Panc1 (cell line): Measurements from ENCODE around the gene RBMS3. TPM values are rescaled to one million over a fixed set of nuclear protein-coding genes. Genes with fewer than 3 reads are reported as not detected.

Experiments
- ATAC-seq: fragments of 200-7000 bp; cut with Tn5 transposase; 2 replicates; pipeline ENCODE4 v1.9.1; 2020; ENCODE audit warnings: mild to moderate bottlenecking, moderate library complexity
- BruUV-seq: library from RNA; stranded (reverse); fragments of 400-500 nt; replicated peaks from 2 replicates; lab custom pipeline; 2021; lab: Mats Ljungman, UMichigan
- CTCF ChIA-PET: fragments of 300-600 bp; sonication (Branson Sonifier 250); formaldehyde crosslinking; loops from one replicate; lab custom pipeline; 2022; ENCODE audit warnings: antibody characterized with exemption; lab: Charles Lee
- POLR2A ChIA-PET: fragments of 300-600 bp; sonication (Branson Sonifier 250); formaldehyde crosslinking; loops from one replicate; lab custom pipeline; 2022; ENCODE audit warnings: antibody characterized with exemption; lab: Charles Lee
- DNase-seq: peaks from one replicate; pipeline ENCODE4 v3.0.0-alpha.2; 2010; ENCODE audit warnings: low read depth, low spot score
- H3K27ac ChIP-seq: 2 replicates; pipeline ENCODE4 v1.5.1; 2011; ENCODE audit warnings: mild to moderate bottlenecking, low read length, inconsistent platforms
- H3K27me3 ChIP-seq: fragments of 200-500 bp; sonication (Bioruptor generic); 2 replicates; pipeline ENCODE4 v1.6.0; 2014; ENCODE audit warnings: low read length, inconsistent platforms; ENCODE audit not compliant: control insufficient read depth, insufficient read depth
- H3K36me3 ChIP-seq: fragments of 200-500 bp; sonication (Bioruptor generic); 2 replicates; pipeline ENCODE4 v1.5.1; 2014; ENCODE audit warnings: inconsistent platforms, mild to moderate bottlenecking, low read length, moderate library complexity; ENCODE audit not compliant: control insufficient read depth, insufficient read depth
- H3K4me1 ChIP-seq: 2 replicates; pipeline ENCODE4 v1.5.1; 2011; ENCODE audit warnings: inconsistent platforms, mild to moderate bottlenecking, low read length, moderate library complexity; ENCODE audit not compliant: control insufficient read depth, insufficient read depth
- H3K4me3 ChIP-seq, 2 experiments: 2 replicates each; pipeline ENCODE4 v1.5.1; 2011 to 2012; ENCODE audit warnings: low read depth in 2 of 2, low read length in 2 of 2, mild to moderate bottlenecking in 2 of 2, inconsistent platforms in 1 of 2, moderate library complexity in 1 of 2
- H3K9me3 ChIP-seq: fragments of 200-500 bp; sonication (Bioruptor generic); 2 replicates; pipeline ENCODE4 v1.5.1; 2014; ENCODE audit warnings: low read depth, mild to moderate bottlenecking, inconsistent platforms, low read length, moderate library complexity; ENCODE audit not compliant: control insufficient read depth, insufficient read depth
- CTCF ChIP-seq: fragments of 450-650 bp; IDR thresholded peaks from 2 replicates; pipeline ENCODE4 v1.5.1; 2017; ENCODE audit warnings: mild to moderate bottlenecking
- POLR2AphosphoS5 ChIP-seq: IDR thresholded peaks from 2 replicates; pipeline ENCODE4 v1.6.1; 2012; ENCODE audit warnings: mild to moderate bottlenecking, low read depth, low read length, moderate library complexity
- REST ChIP-seq, 2 experiments: IDR thresholded peaks; 2 replicates each; pipeline ENCODE4 v1.6.1; 2011 to 2012; ENCODE audit warnings: low read depth in 2 of 2, control low read depth in 1 of 2, low read length in 1 of 2, mild to moderate bottlenecking in 1 of 2, moderate library complexity in 1 of 2; ENCODE audit not compliant: insufficient read depth in 1 of 2
- SIN3A ChIP-seq: IDR thresholded peaks from 2 replicates; pipeline ENCODE4 v1.6.1; 2012; ENCODE audit warnings: low read depth, mild to moderate bottlenecking, low read length, moderate library complexity, borderline replicate concordance; ENCODE audit not compliant: insufficient read depth
- TCF7L2 ChIP-seq: IDR thresholded peaks from 2 replicates; pipeline ENCODE4 v1.6.1; 2011; ENCODE audit warnings: mild to moderate bottlenecking, low read depth, low read length, inconsistent platforms
- in situ Hi-C: cut with HindIII; loops from 2 replicates; pipeline ENCODE4 v1.10.0; 2016; ENCODE audit warnings: low sequenced_read_pairs, low pct_unique_long_range_greater_than_20kb
- intact Hi-C: fragments of 100-400 bp; cut with micrococcal nuclease; formaldehyde crosslinking; loops from one replicate; pipeline ENCODE4 v1.10.0; 2022; ENCODE audit not compliant: unreplicated experiment
- total RNA-seq: library from RNA; stranded (reverse); gene quantifications from one replicate; pipeline ENCODE4 v1.2.1, GENCODE V29; 2021; ENCODE audit not compliant: unreplicated experiment

Gene RBMS3
- total RNA-seq, 1 experiment from 2014 or later: 1.1 TPM

GRCh38 chr3:29696311-29696710, 415.4 kb downstream of the RBMS3 start:
- no peaks in the 10 kb centered on the region for H3K9me3 ChIP-seq
- no peaks in the 10 kb centered on the region; the same call in 1 of the 2 replicates for H3K4me1 ChIP-seq
- H3K27me3 ChIP-seq: no peaks in the 10 kb centered on the region
- no peak for TF ChIP-seq REST (IDR thresholded peaks at IDR 0.05; ENCODE audit: insufficient read depth in 1 of 2, low read depth in 2 of 2, low read length in 1 of 2)
- no peak for TF ChIP-seq POLR2AphosphoS5
- no peak for TF ChIP-seq SIN3A
- TF ChIP-seq CTCF: no peak
- TF ChIP-seq TCF7L2: no peak
- POLR2A ChIA-PET: no interaction called here
- DNase-seq (no peak), ATAC-seq (no peak)
- intact Hi-C loops: no loop called here
- CTCF ChIA-PET: no interaction called here
- H3K36me3 ChIP-seq: no peaks in the 10 kb centered on the region
- no peak overlapping the region for H3K27ac ChIP-seq
- H3K4me3 ChIP-seq: no peak overlapping the region
- BruUV-seq: no TSS peak
- in situ Hi-C loops: no loop called here

GRCh38 chr3:29697989-29698388, 417.1 kb downstream of the RBMS3 start:
- no peaks in the 10 kb centered on the region for H3K27me3 ChIP-seq
- ChIA-PET POLR2A (no interaction called here), CTCF (no interaction called here)
- intact Hi-C loops (no loop called here), in situ Hi-C loops (no loop called here)
- no TSS peak for BruUV-seq
- no peaks in the 10 kb centered on the region for H3K9me3 ChIP-seq
- H3K36me3 ChIP-seq: no peaks in the 10 kb centered on the region
- H3K4me3 ChIP-seq: no peak overlapping the region
- no peaks in the 10 kb centered on the region; the same call in 1 of the 2 replicates for H3K4me1 ChIP-seq
- H3K27ac ChIP-seq: no peak overlapping the region
- ATAC-seq (no peak), DNase-seq (no peak)
- TF ChIP-seq SIN3A (no peak), POLR2AphosphoS5 (no peak), REST (IDR thresholded peaks at IDR 0.05; ENCODE audit: insufficient read depth in 1 of 2, low read depth in 2 of 2, low read length in 1 of 2) (no peak), CTCF (no peak), TCF7L2 (no peak)
